Retinal pigment epithelial cell (primary cell): ENCODE data around the gene PCSK1.

Experiments
- DNase-seq: peaks from one replicate; pipeline ENCODE4 v3.0.0-alpha.2; 2010; ENCODE audit warnings: low read depth
- H3K4me3 ChIP-seq: 2 replicates; pipeline ENCODE4 v1.5.1; 2011; ENCODE audit warnings: mild to moderate bottlenecking, low read length, control low read depth, moderate library complexity
- TF ChIP-seq, protein P1 (sequence below): conservative IDR thresholded peaks from 2 replicates; pipeline ENCODE4 v1.5.1; 2011; ENCODE audit warnings: low read depth, low read length, control low read depth, inconsistent platforms

The PCSK1 gene

DNA sequence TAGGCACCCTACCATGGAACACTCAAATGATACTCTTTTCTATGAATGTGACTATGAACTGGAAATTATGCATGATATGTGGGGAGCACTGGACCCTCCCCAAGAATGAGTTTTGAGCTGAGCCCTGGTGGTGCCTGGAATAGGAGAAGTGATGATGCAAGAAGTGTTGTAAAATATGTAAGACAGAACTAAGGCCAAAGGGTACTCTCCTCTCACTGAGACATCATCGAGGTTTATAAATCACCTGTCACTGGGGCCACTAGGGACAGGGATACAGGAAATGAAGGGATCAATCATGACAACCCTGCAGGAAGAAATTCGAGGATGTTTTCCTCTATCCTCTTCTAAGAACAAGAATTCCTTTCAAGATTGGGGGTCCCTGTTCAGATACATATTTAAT lies 45.4 kb downstream of the PCSK1 start:
- no peak for DNase-seq
- TF ChIP-seq, protein P1, sequence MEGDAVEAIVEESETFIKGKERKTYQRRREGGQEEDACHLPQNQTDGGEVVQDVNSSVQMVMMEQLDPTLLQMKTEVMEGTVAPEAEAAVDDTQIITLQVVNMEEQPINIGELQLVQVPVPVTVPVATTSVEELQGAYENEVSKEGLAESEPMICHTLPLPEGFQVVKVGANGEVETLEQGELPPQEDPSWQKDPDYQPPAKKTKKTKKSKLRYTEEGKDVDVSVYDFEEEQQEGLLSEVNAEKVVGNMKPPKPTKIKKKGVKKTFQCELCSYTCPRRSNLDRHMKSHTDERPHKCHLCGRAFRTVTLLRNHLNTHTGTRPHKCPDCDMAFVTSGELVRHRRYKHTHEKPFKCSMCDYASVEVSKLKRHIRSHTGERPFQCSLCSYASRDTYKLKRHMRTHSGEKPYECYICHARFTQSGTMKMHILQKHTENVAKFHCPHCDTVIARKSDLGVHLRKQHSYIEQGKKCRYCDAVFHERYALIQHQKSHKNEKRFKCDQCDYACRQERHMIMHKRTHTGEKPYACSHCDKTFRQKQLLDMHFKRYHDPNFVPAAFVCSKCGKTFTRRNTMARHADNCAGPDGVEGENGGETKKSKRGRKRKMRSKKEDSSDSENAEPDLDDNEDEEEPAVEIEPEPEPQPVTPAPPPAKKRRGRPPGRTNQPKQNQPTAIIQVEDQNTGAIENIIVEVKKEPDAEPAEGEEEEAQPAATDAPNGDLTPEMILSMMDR = no peak
- H3K4me3 ChIP-seq = no peak overlapping the region

DNA sequence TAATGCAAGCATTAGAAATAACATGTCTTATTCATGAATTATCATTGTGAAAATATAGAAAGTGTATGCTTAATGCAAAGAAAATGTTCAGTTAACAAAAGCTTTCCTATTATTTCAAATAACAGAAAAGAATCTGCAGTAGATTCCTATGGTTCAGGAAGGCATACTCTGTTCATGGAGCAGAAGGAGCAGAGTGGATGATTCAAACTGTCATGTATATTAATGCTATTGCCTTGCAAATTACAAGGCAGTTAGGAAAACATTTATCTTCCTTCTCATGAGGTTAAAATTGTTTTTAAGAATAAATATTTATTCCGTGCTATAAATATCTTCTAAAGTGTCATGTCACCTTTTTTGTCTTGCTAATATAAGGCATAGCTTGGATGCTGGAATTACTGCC lies 47.5 kb downstream of the PCSK1 start:
- no peak for DNase-seq
- H3K4me3 ChIP-seq = no peak overlapping the region
- TF ChIP-seq, protein P1 = no peak

DNA sequence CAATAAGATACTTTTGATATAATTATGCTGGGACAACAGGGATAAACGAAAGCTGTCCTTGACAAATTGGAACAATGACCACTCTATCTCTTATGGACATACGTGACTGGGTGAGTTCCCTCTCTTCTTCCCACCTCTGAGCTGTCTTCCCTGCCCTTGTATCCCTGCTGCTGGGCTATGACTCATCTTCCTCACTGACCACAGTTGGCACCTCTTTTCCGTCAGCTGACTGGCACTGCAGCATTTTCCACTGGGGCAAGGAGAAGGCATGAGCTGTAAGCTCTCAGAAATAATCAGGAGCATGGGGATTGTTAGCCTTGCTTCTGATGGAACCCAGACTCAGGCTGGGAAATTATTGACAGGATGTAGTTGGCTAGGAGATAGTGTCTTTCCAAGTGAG lies 48.7 kb downstream of the PCSK1 start:
- H3K4me3 ChIP-seq = no peak overlapping the region
- TF ChIP-seq, protein P1 = no peak
- DNase-seq = peak; percentile 59

DNA sequence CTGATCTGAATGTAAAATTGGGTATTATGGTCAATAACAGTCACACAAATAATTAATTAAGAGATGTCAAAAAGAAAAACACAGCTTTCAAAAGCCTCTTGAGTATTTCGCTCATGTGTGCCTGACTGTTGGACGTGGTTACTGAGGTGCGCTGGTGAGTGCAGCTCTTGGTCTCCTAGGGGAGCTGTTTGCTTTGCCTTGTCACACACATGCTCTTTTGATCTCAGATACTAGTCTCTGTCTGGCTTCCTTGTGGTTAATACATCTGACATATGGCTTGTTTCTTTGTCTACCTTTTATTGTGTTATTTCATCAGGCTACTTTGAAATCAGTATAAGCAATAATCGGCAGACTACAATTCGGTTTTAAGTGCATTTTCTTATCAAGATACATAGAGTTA lies 51.5 kb downstream of the PCSK1 start:
- TF ChIP-seq, protein P1 = no peak
- H3K4me3 ChIP-seq = no peak overlapping the region
- no peak for DNase-seq

DNA sequence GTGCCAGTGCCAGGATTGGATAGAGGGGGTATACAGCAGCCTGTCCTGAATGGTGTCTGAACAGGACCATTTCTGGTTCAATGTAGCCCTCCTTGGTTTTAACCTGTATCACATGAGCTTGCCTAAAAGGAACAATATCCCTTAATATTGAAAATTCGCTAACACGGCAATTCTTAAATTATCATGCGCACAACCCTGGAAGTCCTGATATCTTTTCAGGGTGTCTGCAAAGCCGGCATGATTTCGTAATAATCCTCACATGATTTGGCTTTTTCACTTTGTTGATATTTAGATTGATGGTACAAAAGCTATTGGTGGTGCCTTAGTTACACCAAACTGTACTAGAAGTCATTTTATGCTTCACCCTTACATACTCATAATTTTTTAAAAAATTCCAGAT lies 53.2 kb downstream of the PCSK1 start:
- no peak for DNase-seq
- TF ChIP-seq, protein P1 = no peak
- H3K4me3 ChIP-seq = no peak overlapping the region

DNA sequence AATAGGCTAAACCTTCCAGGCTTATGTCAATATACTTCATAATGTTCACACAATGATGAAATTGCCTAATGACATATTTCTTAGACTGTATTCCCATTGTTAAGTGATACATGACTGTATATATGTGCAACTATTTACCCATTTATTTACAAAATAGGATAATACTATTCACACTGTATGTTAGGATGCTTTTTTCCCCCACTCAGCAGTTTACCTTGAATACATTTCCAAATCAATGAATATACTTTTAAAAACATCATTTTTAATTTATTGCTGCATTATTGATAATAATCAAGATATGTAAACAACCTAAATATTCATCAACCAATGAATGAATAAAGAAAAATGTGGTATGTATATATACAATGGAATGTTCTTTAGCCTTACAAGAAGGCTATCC lies 55.5 kb downstream of the PCSK1 start:
- TF ChIP-seq, protein P1 = no peak
- H3K4me3 ChIP-seq = no peak overlapping the region
- no peak for DNase-seq

DNA sequence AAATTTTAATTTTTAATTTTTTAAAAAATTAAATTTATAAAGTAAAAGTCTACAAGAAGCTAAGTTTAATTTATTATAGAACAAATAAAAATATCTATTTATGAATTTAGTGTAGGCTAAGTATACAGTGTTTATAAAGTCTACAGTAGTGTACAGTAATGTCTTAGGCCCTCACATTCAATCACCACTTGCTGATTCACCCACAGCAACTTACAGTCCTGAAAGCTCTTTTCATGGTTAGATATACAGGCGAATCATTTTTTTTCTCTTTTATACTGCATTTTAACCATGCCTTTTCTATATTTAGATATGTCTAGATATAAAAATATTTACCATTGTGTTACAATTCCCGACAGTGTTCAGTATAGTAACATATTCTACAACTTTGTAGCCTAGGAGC lies 55.9 kb downstream of the PCSK1 start:
- no peak overlapping the region for H3K4me3 ChIP-seq
- TF ChIP-seq, protein P1 = no peak
- DNase-seq = no peak
